ENCODE results near the gene RTN4R.

DNA sequence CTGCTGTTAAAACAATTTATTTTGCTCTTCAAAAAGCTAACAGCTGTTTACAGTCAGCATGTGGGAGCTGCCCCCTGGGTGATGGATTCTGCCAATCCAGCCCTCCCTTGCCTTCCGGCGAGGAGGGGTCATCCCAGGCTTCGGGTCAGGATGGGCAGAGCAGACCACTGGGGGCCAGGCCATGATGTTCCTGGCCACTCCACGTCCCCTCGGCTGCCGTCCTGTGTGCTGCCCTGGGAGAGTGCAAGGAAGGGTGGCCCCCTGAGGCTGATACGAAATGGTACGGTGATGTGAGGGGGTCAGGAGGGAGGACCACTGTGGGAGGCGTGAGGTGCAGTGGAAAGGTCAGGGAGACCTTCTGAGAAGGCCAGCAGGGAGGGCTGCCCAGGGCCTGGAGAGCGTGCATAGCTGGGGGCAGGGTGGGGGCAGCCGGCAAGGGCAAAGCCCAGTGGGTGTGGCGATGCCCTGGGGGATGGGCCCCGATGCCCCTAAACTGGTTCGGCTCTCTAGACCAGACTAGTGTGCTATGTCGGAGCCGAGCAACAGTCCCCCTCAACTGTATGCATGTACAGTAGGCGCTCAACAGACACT, 41.3 kb downstream of the RTN4R start:
- TF ChIP-seq, protein P1, sequence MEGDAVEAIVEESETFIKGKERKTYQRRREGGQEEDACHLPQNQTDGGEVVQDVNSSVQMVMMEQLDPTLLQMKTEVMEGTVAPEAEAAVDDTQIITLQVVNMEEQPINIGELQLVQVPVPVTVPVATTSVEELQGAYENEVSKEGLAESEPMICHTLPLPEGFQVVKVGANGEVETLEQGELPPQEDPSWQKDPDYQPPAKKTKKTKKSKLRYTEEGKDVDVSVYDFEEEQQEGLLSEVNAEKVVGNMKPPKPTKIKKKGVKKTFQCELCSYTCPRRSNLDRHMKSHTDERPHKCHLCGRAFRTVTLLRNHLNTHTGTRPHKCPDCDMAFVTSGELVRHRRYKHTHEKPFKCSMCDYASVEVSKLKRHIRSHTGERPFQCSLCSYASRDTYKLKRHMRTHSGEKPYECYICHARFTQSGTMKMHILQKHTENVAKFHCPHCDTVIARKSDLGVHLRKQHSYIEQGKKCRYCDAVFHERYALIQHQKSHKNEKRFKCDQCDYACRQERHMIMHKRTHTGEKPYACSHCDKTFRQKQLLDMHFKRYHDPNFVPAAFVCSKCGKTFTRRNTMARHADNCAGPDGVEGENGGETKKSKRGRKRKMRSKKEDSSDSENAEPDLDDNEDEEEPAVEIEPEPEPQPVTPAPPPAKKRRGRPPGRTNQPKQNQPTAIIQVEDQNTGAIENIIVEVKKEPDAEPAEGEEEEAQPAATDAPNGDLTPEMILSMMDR (conservative IDR thresholded peaks at IDR 0.05 in 1 of 2, IDR thresholded peaks at IDR 0.05 in 1 of 2; ENCODE audit: low read depth in 1 of 2, low read length in 2 of 2) = no peak
- no peak for TF ChIP-seq EZH2 (IDR thresholded peaks at IDR 0.05; ENCODE audit: low read length, missing control alignments)

All from fibroblast of lung (primary cell).